Stimulated activated CD4-positive, alpha-beta T cell treated with anti-CD3 and anti-CD28 coated beads, Interleukin-1b, Interleukin-23, amount 100 ng/mL, for 24 hours (primary cell): ENCODE measurements around the gene ST13.
"Not testable (repeated sequence)": the region's sequence is repeated elsewhere in the genome, so short reads cannot be mapped to it uniquely, and the experiment has no call there.

Experiments used
- DNase-seq, 4 experiments: peaks; one replicate each; pipeline ENCODE4 v3.0.0-alpha.2; 2020; ENCODE audit warnings: low read depth in 4 of 4, low spot score in 1 of 4

Gene ST13

GRCh38 chr22:40844951-40845350, 11.5 kb downstream of the ST13 start:
- no peak for DNase-seq

DNA sequence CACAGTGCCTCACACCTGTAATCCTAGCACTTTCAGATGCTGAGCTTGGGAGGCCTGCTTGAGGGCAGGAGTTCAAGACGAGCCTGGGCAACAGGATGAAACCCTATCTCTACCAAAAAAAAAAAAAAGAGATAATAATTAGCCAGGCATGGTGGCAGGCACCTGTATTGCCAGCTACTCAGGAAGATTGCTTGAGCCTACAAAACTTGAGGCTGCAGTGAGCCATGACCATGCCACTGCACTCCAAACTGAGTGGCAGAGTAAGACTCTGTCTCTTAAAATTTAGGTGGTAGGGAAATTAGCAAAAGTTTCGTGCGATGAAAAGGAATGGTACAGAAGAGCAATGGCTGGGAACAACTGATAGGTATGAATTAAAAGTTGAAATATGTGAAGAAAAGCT, 18.0 kb downstream of the ST13 start:
- no peak for DNase-seq

- DNase-seq, result no peak
These were observed 21.8 kb downstream of the ST13 start for GRCh38 chr22:40834619-40835018.

DNA sequence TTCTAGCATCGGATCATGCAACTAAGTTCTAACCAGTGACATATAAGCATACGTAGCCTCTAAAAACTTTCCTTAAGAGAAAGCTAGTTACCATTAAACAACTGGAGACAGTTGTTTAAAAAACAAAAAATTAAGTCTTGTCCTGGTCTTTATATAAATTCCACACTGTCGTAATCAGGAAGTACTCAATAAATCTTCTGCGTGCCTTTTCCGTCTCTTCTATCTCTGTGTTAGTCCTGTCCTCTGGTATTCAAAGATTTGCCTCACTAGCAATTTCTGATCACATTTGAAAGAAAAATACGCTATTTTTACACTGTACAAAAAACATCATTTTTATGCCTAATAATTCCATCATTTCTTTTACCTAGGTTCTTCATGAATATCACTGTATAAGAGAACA, 27.3 kb downstream of the ST13 start:
- no peak for DNase-seq

GRCh38 chr22:40826984-40827741, 29.3 kb downstream of the ST13 start:
- no peak for DNase-seq

GRCh38 chr22:40826292-40826691, 30.1 kb downstream of the ST13 start:
- DNase-seq, result not testable (repeated sequence)

DNA sequence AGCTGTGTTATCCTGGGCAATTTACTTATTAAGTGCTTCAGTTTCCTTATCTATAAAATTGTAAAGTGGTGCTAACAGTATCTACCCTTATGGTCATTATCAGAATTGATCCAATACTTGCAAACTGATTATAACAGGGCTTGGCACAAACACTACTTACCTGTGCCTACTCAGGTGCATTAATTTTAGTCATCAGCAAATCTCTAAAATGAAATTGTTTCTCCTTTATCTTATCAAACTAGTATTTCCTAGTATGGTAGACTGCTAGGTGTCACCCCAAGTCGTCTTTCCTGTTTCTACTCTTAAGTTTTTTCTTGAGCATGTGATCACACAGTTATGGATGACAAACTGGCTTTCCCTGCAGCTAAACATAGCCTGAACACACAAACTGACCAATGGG, 33.0 kb downstream of the ST13 start:
- DNase-seq, result no peak

DNA sequence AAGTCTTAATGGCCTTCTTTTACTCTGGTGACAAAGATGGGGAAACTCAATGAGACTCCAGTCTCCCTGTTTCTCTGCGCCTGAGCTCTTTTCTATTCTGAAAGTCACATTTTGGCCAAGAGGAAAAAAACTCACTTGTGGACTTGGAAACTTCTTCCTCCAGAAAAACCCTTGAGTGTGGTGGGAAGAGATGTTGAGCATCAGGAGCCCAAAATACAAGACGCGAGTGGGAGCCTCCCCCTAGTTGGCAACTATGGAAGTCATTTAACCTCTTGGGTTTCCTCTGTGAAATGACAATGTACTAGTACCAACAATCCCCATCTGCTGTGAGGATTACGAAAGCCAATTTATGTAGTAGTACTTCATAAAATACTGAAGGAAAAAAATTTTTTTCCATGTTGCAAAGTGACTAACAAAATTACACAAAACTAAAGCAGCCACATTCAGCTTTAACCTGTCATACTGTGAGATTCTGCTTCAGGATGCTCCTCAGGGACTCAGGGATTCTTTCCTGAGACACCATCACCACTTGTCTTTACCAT, 36.8 kb downstream of the ST13 start:
- no peak for DNase-seq

GRCh38 chr22:40818747-40819598, 37.5 kb downstream of the ST13 start, which contains the start of gene SLC25A17:
Gene SLC25A17, minus strand, starts transcription at chr22:40819346. Its CDS starts 98 bp downstream, at chr22:40819248.
- peak; percentile 70 to 86 (median 76) for DNase-seq

GRCh38 chr22:40818192-40818746, 38.2 kb downstream of the ST13 start:
- DNase-seq, result no peak

- no peak for DNase-seq
These were observed 38.7 kb downstream of the ST13 start for GRCh38 chr22:40817737-40818136.

- DNase-seq, result no peak
These were observed 42.5 kb downstream of the ST13 start for GRCh38 chr22:40813912-40814315.

DNA sequence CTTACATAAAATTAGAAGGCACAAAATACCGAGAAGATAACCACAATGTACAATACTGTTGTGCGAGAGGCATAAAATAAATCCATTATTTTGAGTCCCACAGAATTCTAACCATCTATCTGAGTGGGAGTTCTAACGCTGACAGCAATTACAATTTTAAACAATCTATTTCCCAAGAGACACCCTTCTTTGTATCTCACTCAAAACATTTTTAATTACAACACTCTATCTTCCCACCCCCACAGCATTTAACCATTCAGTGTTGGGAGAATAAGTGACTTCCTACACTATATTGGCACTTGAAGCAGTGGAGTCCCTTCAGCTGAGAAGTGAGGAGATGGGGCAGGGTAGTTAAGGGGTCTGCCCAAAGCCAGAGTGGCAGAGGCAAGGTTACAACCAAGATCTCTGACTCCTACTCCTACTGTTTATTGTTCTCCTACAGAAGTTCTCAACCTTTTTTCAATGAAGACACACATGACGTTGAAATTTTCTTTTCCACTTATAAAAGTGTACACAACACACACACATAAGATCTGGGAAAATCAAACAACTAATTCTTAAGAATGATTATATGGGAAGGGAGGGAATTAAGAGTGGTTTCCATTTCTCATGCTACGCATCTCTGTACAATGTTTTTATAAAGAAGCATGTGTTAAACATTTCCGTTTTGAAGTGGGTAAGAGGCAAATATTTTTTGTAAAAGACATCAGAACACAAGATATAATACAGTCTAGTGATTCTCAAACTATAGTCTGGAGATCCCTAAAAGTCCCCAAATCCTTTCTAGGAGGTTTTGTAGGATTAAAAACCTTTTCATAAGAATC, 48.2 kb downstream of the ST13 start:
- no peak for DNase-seq

GRCh38 chr22:40806711-40807110, 49.7 kb downstream of the ST13 start:
- DNase-seq, result no peak

GRCh38 chr22:40805699-40806203, 50.7 kb downstream of the ST13 start:
- no peak for DNase-seq

DNA sequence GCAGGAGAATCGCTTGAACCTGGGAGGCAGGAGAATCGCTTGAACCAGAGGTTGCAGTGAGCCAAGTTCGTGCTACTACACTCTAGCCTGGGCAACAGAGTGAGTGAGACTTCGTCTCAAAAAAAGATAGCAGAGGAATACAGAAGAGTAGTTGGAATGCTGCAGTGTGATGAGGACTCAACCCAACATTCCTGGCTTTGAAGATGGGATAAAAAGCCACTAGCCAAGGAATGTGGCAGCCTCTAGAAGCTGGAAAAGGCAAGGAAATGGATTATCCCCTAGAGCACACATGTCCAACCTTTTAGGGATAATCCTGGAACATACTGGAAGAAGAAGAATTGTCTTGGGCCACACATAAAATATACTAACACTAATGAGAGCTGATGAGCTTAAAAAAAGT, 51.2 kb downstream of the ST13 start:
- no peak for DNase-seq

DNA sequence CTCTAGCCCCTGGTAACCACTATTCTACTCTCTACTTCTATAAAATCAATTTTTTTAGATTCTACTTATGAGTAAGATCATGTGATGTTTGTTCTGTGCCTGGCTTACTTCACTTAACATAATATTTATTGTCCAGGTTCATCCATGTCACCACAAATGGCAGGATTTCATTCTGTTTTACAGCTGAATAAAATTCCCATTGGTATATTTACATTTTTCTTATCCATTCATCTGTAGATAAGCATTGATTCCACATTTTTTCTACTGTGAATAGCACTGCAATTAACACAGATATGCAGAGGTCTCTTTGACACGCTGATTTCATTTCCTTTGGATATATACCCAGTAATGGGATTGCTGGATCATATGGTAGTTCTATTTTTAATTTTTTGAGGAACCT, 53.1 kb downstream of the ST13 start:
- no peak for DNase-seq

DNA sequence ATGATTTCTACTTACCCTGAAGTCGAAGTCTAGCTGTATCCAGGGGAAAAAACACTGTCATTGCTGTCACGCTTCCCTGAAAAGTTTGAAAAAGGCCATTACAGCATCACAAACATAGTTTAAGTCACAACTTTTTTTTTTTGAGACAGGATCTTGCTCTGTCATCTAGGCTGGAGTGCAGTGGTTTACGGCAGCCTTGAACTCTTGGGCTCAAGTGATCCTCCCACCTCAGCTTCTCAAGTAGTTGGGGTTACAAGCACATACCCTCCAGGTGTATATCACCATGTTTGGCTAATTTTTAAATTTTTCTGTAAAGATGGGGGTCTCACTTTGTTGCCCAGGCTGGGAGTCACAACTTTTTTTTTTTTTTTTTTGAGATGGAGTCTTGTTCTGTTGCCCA, 57.4 kb downstream of the ST13 start:
- no peak for DNase-seq

GRCh38 chr22:40797427-40797826, 59.0 kb downstream of the ST13 start:
- DNase-seq, result no peak

- DNase-seq, result no peak
These were observed 64.0 kb downstream of the ST13 start for GRCh38 chr22:40792451-40792850.

- DNase-seq, result no peak
These were observed 65.2 kb downstream of the ST13 start for GRCh38 chr22:40791241-40791640.
